Nephron (organoid): ENCODE data around the gene PDCD4.

Source experiments
- H3K27ac Mint-ChIP-seq, 3 experiments: 2 replicates each; pipeline ENCODE4 v1.8.0; 2020; ENCODE audit warnings: mixed read lengths in 3 of 3, mild to moderate bottlenecking in 2 of 3, moderate library complexity in 1 of 3
- H3K27me3 Mint-ChIP-seq: 2 replicates; pipeline ENCODE4 v1.8.0; 2021; ENCODE audit warnings: low read depth, mild to moderate bottlenecking, moderate library complexity, mixed read lengths
- H3K36me3 Mint-ChIP-seq: 2 replicates; pipeline ENCODE4 v1.8.0; 2020; ENCODE audit warnings: low read depth, mixed read lengths
- H3K4me1 Mint-ChIP-seq: 2 replicates; pipeline ENCODE4 v1.8.0; 2020; ENCODE audit warnings: mixed read lengths
- H3K4me3 Mint-ChIP-seq, 3 experiments: 2 replicates each; pipeline ENCODE4 v1.8.0; 2020; ENCODE audit warnings: mild to moderate bottlenecking in 3 of 3, mixed read lengths in 3 of 3, moderate library complexity in 2 of 3
- H3K9me3 Mint-ChIP-seq: 2 replicates; pipeline ENCODE4 v1.8.0; 2020; ENCODE audit warnings: mixed read lengths
- TF ChIP-seq, protein P1 (sequence below), 3 experiments: fragments of 200-600 bp; sonication (generic); IDR thresholded peaks; one replicate each; pipeline ENCODE4 v1.5.0; 2021; ENCODE audit warnings: antibody characterized with exemption in 3 of 3; ENCODE audit not compliant: unreplicated experiment in 3 of 3

Gene PDCD4

GRCh38 chr10:110883924-110884323 lies 12.2 kb downstream of the PDCD4 start:
- H3K36me3 Mint-ChIP-seq: peaks cover 57% of the 10 kb centered on the region
- H3K4me1 Mint-ChIP-seq: no peaks in the 10 kb centered on the region
- no peaks in the 10 kb centered on the region for H3K9me3 Mint-ChIP-seq
- H3K4me3 Mint-ChIP-seq: no peak overlapping the region
- no peaks in the 10 kb centered on the region for H3K27me3 Mint-ChIP-seq
- TF ChIP-seq, protein P1, sequence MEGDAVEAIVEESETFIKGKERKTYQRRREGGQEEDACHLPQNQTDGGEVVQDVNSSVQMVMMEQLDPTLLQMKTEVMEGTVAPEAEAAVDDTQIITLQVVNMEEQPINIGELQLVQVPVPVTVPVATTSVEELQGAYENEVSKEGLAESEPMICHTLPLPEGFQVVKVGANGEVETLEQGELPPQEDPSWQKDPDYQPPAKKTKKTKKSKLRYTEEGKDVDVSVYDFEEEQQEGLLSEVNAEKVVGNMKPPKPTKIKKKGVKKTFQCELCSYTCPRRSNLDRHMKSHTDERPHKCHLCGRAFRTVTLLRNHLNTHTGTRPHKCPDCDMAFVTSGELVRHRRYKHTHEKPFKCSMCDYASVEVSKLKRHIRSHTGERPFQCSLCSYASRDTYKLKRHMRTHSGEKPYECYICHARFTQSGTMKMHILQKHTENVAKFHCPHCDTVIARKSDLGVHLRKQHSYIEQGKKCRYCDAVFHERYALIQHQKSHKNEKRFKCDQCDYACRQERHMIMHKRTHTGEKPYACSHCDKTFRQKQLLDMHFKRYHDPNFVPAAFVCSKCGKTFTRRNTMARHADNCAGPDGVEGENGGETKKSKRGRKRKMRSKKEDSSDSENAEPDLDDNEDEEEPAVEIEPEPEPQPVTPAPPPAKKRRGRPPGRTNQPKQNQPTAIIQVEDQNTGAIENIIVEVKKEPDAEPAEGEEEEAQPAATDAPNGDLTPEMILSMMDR (IDR thresholded peaks at IDR 0.05; ENCODE audit: unreplicated experiment in 3 of 3): no peak
- no peak overlapping the region for H3K27ac Mint-ChIP-seq

DNA sequence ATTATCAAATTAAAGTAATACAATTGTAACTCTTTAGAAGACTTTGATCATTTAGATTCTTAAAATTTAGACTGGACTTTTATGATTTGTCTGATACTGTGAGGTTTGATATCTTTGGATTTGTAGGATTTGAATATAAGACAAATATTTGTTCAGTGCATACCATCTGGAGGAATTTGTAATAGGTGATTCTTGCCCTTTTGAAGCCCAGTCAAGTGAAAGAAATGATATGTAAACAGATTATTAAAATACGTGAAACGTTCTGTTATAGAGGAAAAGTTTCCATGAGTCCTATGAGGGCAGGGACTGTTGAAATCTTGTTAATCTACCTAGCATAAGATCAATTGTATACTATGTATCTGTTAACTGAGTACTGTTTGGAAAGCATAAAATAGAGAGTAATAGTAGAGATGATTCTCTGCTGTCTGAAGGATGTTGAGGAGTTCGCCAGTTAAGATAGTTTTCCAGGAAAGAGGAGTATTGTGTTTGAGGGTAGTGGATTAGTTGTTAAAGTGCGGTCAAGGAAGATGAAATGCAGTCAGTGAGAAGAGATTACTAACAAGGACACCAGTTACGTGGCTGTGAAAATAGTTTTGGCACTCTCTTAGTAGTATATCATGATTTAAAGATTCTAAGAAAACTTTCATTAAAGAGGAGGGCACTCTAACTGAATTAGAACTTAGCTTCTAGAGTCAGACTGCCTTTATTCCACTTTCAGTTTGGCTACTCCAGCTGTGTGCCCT lies 14.4 kb downstream of the PDCD4 start:
- no peak overlapping the region for H3K27ac Mint-ChIP-seq
- H3K36me3 Mint-ChIP-seq: peaks cover 59% of the 10 kb centered on the region
- H3K9me3 Mint-ChIP-seq: no peaks in the 10 kb centered on the region
- H3K4me1 Mint-ChIP-seq: no peaks in the 10 kb centered on the region
- H3K4me3 Mint-ChIP-seq: no peak overlapping the region
- H3K27me3 Mint-ChIP-seq: no peaks in the 10 kb centered on the region
- TF ChIP-seq, protein P1 (IDR thresholded peaks at IDR 0.05; ENCODE audit: unreplicated experiment in 3 of 3): no peak

GRCh38 chr10:110887560-110887959 lies 15.8 kb downstream of the PDCD4 start:
- Mint-ChIP-seq H3K36me3 (peaks cover 64% of the 10 kb centered on the region), H3K9me3 (no peaks in the 10 kb centered on the region), H3K4me1 (no peaks in the 10 kb centered on the region), H3K4me3 (no peak overlapping the region), H3K27me3 (no peaks in the 10 kb centered on the region), H3K27ac (no peak overlapping the region)
- TF ChIP-seq, protein P1 (IDR thresholded peaks at IDR 0.05; ENCODE audit: unreplicated experiment in 3 of 3): no peak

DNA sequence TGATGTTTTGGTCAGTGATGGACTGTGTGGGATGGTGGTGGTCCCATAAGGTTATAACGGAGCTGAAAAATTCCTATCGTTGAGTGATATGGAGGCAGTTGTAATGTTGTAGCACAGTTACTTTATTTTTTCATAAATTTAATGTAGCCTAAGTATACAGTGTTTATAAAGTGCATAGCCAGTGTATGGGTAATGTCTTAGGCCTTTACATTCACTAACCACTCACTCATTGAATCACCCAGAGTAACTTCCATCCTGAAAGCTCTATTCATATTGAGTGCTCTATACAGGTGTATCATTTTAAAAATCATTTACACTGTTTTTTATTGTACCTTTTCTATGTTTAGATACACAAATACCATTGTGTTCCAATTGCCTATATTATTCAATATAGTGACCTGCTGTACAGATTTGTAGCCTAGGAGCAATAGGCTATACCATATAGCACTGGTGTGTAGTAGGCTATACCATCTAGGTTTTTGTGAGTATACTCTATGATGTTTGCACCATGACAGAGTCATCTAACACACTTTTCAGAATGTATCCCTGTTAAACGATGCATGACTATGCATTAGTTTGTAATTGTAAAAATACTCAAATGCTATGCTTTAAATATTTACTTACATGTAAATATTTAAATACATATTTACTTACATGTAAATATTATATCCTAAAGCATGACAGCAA lies 21.0 kb downstream of the PDCD4 start:
- H3K4me1 Mint-ChIP-seq: no peaks in the 10 kb centered on the region
- TF ChIP-seq, protein P1 (IDR thresholded peaks at IDR 0.05; ENCODE audit: unreplicated experiment in 3 of 3): no peak
- peaks cover 54% of the 10 kb centered on the region for H3K36me3 Mint-ChIP-seq
- no peak overlapping the region for H3K4me3 Mint-ChIP-seq
- H3K27ac Mint-ChIP-seq: no peak overlapping the region
- H3K9me3 Mint-ChIP-seq: no peaks in the 10 kb centered on the region
- no peaks in the 10 kb centered on the region for H3K27me3 Mint-ChIP-seq

- peaks cover 59% of the 10 kb centered on the region for H3K36me3 Mint-ChIP-seq
Observed at GRCh38 chr10:110893559-110894179, 21.9 kb downstream of the PDCD4 start.

More at GRCh38 chr10:110893559-110894179, 21.9 kb downstream of the PDCD4 start:
- Mint-ChIP-seq H3K27ac (no peak overlapping the region), H3K4me3 (no peak overlapping the region), H3K9me3 (no peaks in the 10 kb centered on the region), H3K27me3 (no peaks in the 10 kb centered on the region), H3K4me1 (no peaks in the 10 kb centered on the region)
- TF ChIP-seq, protein P1 (IDR thresholded peaks at IDR 0.05; ENCODE audit: unreplicated experiment in 3 of 3): peak; percentile 60 to 63 (median 61)
